Right ventricle myocardium superior (tissue), 1 donor: ENCODE data around the gene SH3GL3. TPM values are rescaled to one million over a fixed set of nuclear protein-coding genes. Genes with fewer than 3 reads are reported as not detected.

Source experiments
- ATAC-seq: fragments of 200-7000 bp; cut with Tn5 transposase; one replicate; pipeline ENCODE4 v1.9.1; 2020; ENCODE audit warnings: mild to moderate bottlenecking; ENCODE audit not compliant: poor library complexity
- DNase-seq: peaks from one replicate; pipeline ENCODE4 v3.0.0-alpha.2; 2020
- intact Hi-C: fragments of 100-400 bp; cut with DNase I; formaldehyde crosslinking; loops from one replicate; pipeline ENCODE4 v1.11.2; 2022
- total RNA-seq: library from RNA; stranded (reverse); fragmentation: NEBNext Ultra II Directional; extraction: Animal tissue kit (Norgen Biotek cat#: 25700); gene quantifications from one replicate; pipeline ENCODE4 v1.2.1, GENCODE V29; 2021
- donor health status: DM: no; HTN: yes; CAD: no; lungs with severe emphysema.

Gene SH3GL3
- total RNA-seq, 1 donor from 2014 or later: not detected

GRCh38 chr15:83449937-83450506 is 2.9 kb downstream of the SH3GL3 start:
- ATAC-seq (no peak), DNase-seq (no peak)
- intact Hi-C loops: loop anchor here (10.0 kb wide), 1 partner anchor 585 kb away; no protein-coding TSS in a partner anchor

DNA sequence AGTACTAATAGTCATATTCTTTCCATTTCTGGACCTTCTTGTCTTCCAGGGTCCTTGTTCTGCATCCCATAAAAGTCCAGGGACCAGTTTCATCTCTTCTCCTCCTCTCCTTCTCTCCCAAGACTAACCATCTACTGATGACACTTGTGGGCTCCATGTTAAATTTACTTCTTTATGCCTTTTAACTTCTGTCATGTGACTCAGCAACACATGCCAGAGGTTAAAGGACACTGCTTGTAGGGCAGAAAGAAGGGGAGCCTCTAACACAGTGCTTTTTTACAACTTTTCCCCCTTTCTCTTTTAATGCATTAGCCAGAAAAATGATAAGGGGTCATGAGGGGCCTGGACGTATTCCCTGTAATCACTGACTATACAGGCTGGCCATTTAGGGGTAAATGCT is 10.0 kb downstream of the SH3GL3 start:
- intact Hi-C loops: no loop called here
- DNase-seq (no peak), ATAC-seq (no peak)

DNA sequence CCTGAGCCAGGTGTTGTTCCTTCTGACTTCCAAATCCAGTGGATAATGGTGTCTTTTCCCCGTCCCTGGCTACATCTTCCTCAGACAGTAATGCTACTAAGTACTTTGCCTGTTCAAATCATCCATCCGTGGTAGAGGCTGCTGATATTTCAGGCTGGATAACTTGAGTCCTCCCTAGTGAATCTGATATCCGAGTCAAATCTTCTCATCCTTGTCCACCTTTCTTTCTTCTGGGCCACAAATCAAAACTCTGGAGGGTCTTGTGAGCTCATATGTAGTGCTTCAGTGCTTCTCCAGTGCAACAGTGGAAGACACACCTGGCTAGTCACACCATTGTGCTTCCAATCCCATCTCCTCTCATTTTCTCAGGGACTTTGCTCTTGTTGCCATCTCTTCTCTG is 11.2 kb downstream of the SH3GL3 start:
- ATAC-seq (no peak), DNase-seq (no peak)
- intact Hi-C loops: no loop called here

GRCh38 chr15:83462026-83462425 is 14.9 kb downstream of the SH3GL3 start:
- no peak for ATAC-seq
- intact Hi-C loops: no loop called here
- DNase-seq: no peak

- no peak for DNase-seq
- intact Hi-C loops: no loop called here
- ATAC-seq: no peak
Measured at GRCh38 chr15:83462953-83463433, 15.9 kb downstream of the SH3GL3 start.

- intact Hi-C loops: no loop called here
- DNase-seq: no peak
- ATAC-seq: no peak
Measured at GRCh38 chr15:83470887-83471286, 23.7 kb downstream of the SH3GL3 start.

DNA sequence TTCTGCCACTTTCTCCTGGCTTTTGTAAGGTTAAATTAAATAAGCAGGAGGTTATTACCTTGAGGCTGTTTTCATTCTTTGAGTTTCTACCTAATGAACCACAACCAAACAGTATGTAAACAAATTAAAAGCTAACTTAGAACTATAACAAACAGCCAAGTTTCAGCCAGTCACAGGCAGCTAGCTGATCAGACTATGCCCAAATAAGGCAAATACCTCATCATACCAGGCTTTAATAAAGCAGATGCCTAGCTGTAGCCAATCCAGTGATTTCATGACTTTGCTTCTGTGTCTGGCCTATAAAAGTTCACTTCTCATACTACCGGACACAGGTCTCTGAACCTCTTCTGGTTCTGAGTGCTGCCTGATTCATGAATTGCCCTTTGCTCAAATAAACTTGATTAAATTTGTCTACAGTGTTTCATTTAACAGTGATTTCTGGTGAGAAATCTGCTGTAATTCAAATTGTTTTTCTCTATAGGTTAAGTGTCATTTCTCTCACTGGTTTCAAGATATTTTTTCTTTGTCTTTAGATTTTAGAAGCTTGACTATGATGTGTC is 24.2 kb downstream of the SH3GL3 start:
- no peak for ATAC-seq
- no peak for DNase-seq
- intact Hi-C loops: no loop called here

DNA sequence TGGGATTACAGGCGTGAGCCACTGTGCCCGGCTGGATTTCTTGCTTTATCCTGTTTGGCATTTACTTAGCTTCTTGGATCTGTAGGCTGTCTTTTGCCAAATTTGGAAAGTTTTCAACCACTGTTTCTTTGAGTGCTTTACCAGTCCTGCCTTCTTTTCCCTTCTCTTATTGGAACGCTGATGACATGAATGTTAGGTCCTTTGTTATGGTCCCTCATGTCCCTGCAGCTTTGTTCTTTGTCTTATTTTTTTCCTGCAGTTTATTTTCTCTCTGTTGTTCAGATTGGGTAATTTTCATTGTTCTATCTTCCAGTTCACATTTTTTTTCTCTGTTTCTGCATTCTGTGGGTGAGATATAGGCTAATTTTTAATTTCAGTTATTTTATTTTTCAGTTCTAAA is 25.0 kb downstream of the SH3GL3 start:
- DNase-seq (no peak), ATAC-seq (no peak)
- intact Hi-C loops: no loop called here

GRCh38 chr15:83472797-83473196 is 25.7 kb downstream of the SH3GL3 start:
- intact Hi-C loops: no loop called here
- no peak for ATAC-seq
- DNase-seq: no peak

DNA sequence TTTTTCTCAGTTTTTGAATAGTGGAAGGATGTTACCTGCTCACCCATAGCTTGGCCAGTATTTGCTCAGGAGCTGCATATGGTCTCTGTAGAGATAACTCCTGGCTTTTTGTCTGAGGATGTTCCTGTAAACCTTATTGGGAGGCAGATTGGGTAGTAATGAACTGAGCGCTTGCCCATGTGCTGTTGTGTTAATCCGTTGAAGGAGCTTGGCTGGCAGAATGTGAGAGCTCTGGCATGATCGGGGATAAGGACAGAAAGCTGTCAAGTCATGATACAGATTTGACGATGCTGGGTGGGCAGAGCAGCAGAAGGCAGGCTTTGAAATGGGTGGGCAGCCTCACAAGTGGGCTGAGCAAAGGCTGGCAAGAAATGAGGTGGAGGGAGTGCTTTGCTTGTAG is 27.4 kb downstream of the SH3GL3 start:
- intact Hi-C loops: no loop called here
- ATAC-seq (no peak), DNase-seq (no peak)

DNA sequence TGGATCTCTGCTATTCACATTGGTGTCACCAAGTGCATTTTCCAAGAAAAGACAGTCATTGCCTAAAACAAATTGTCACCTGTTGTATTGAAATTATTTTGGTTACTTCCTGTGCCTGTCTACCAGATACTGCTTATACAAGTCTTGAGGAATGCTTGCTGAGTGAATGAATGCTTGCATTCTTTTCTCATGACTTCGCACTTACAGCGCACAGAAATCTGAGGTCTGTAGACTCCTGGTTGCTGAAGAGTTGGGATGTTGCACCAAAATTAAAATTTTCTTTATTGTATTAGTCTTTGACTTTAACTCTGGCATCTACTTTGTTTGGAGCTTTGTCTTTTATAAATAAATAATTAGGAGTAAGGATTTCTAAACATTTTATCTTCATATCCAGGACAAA is 28.4 kb downstream of the SH3GL3 start:
- no peak for DNase-seq
- ATAC-seq: no peak

DNA sequence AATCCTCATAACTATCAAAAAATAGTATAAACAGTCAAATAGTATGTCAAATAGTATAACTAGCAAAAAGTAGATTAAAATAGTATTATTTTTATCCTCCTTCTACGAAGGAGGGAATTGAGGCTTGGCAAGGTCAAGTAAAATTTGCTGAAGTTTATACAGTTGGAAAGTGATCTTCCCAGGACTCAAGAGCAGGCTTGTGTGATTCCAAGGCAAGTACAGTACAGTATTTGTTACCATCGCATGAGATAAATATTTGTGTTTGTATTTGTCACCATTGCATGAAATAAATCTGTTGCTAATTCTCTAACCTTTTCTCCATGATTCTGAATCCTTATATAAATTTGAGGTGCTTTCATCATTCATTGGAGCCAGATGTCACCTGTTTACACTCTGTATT is 28.9 kb downstream of the SH3GL3 start:
- DNase-seq: no peak
- intact Hi-C loops: no loop called here

More for the DNA sequence above, 28.4 kb downstream of the SH3GL3 start:
- intact Hi-C loops: no loop called here

DNA sequence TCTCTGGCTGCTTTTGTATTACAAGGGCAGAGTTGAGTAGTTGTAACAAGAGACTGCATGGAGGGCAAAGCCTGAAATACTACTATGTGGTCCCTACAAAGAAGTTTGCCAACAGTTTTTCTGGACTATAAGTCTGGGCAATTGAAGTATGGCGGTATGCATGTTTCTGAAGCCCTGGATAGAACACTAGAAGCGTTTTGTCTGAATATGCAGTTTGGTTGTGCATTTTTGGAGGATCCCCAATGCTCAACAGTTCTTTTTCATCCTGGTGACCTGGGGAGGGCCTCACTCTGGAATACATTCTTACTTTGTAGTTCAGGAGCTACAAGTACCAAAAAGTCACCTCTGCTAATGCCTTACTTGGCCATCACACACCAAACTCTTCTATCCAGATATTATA is 29.6 kb downstream of the SH3GL3 start:
- DNase-seq (no peak), ATAC-seq (no peak)
- intact Hi-C loops: no loop called here

More for the DNA sequence above, 28.9 kb downstream of the SH3GL3 start:
- ATAC-seq: no peak

DNA sequence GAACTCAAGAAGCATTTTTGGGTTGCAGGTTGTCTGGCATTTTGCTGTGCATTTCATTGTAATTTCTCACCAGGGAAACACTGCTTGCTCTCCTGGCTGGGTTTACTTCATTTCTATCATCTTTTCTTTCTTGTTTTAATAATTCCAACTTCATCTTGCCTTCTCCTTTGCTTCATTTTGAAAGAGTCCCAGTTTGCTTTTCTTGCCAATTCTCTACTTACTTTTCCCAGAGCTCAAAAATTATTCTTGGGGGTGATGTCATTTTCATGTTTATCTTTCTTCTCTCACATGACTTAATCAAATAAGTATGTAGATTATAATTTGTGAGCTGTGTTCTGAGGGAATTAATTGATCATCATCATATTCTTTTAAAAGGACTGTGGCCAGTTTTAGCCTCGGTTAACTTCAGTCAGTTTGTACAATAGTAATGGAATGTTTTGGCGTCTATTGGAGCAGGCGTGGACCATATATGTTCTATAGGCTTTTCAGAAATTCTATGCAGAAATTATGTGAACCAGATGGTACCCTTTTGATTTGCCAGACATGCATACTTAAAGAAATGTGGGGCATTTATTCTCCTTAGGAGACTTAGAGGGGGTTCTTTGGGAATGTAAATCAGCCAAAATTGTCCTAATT is 30.1 kb downstream of the SH3GL3 start:
- DNase-seq: no peak
- no peak for ATAC-seq
- intact Hi-C loops: no loop called here

DNA sequence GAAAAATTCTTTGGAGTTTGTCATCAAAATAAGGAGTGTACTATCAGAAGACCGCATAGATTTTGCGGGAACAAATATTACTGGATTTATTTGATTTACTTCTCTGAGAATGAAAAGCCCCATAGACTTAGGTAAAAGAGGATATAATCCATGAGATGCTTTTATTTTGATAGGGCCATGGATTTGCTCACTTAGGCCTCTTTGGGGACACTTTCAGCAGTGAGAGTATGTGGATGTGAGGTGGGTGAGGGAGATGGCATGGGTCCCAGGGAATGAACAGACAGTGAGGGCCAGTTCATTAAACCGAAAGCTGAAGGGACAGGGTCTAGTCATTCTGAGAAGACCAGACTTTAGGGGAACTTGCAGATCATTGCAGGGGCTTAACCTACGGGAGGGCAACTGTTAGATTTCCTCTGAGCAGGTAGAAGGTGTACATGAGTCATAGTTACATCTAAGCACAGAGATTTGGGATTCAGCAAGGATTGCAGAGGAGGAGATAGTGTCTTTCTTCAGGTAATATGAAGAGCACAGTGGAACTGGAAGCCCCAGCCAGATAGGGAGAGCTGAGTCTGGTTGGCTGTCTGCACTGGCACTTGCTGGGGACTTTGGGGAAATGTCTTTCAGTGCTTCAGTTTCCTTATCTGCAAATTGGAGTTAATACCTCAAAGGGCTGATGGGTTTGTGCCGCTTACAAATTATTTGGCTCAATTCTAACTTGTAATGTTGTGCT is 30.8 kb downstream of the SH3GL3 start:
- ATAC-seq: no peak
- intact Hi-C loops: no loop called here
- DNase-seq: no peak

GRCh38 chr15:83483612-83484011 is 36.5 kb downstream of the SH3GL3 start:
- intact Hi-C loops: no loop called here
- no peak for DNase-seq
- ATAC-seq: no peak

GRCh38 chr15:83484636-83485035 is 37.5 kb downstream of the SH3GL3 start:
- DNase-seq (no peak), ATAC-seq (no peak)
- intact Hi-C loops: no loop called here

DNA sequence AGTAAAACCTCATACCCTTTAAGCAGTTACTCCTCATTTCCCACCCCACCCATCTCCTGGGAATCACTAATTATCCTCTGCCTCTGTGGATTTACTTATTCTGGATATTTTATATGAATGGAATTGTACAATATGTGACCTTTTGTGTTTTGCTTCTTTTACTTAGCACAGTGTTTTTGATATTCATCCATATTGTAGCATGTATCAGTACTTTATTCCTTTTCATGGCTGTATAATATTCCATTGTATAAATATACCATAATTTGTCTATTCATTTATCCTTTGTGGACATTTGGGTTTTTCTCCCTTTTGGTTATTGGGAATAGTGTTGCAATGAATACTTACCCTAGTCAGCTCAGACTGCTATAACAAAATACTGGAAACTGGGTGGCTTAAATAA is 39.2 kb downstream of the SH3GL3 start:
- DNase-seq: no peak
- no peak for ATAC-seq
- intact Hi-C loops: no loop called here

DNA sequence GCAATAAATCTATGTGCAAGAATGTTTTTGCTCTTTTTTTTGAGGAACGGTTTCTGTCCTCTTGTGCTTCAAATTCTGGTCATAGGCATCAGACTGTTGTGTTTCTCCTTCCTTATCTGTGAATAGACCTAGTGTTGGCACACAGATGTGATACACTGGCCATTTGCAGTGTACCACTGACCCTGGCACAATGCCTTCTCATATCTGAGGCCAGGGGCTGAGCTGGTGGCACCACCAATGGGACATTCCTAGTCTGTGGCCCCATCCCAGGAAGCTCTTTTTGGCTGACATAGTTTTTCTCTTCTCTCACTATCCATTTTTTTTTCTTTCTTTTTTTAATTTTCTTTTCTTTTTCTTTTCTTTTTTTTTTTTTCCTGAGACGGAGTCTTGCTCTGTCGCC is 40.4 kb downstream of the SH3GL3 start:
- intact Hi-C loops: no loop called here
- ATAC-seq: no peak
- DNase-seq: no peak

DNA sequence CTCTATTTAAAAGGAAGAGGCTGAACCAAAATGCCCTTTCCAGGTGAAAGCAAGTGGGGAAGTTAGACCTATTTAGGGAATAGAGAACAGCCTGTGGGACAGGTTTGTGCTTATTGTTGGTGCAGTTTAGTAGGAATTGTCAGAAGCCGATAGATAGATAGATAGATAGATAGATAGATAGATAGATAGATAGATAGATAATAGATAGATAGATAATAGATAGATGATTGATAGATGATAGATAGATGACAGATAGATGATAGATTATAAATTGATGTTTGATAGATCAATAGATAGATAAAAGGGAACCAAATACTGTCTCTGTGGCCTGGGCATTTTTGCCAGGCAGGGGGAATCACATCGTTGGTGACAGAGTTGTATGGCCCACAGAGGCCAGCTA is 42.5 kb downstream of the SH3GL3 start:
- intact Hi-C loops: no loop called here
- no peak for ATAC-seq
- no peak for DNase-seq
